Hypothalamus (tissue), 51 donors: ENCODE results near the gene WIZ.
A peak's percentile ranks its signal among the peaks of the same experiment; 100 is the strongest.

ENCODE experiments used
- DNase-seq, 51 donors: peaks; one replicate each; lab custom pipeline; 2025; lab: John Stamatoyannopoulos, UW

Gene WIZ

DNA sequence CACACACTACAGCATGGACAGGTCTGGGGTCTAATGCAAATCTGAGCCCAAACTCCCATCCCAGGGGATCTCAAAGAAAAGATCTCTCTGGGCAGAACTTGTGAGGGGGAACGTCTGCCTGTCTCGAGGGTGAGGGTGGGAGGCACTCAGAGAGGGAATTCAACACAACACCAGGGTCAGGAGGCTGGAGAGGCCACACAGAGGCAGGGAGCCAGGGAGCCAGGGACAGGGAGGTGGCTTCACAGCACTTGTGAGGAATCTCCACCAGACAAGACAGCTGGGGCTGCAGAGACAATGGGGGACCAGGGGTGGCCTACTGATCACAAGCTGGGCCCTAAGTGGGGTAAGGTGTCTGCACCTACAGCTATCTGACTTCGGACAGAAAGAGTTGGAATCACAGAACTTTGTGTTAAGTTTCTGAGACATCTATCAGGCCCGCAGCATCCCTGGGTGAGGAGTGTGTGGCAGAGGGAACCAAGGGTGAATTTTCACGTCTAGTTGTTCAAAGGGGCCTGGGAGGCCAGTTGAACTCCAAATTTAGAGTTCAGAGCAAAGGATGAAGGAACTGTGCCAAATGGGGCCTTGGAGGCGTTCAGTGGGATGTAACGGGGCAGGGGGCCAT lies 18.2 kb downstream of the WIZ start:
- no peak for DNase-seq

- no peak for DNase-seq
Measured at GRCh38 chr19:15430526-15431120, 19.1 kb downstream of the WIZ start.

GRCh38 chr19:15429825-15430467 lies 19.8 kb downstream of the WIZ start:
- DNase-seq = no peak

GRCh38 chr19:15428956-15429824 lies 20.6 kb downstream of the WIZ start:
- no peak for DNase-seq

DNA sequence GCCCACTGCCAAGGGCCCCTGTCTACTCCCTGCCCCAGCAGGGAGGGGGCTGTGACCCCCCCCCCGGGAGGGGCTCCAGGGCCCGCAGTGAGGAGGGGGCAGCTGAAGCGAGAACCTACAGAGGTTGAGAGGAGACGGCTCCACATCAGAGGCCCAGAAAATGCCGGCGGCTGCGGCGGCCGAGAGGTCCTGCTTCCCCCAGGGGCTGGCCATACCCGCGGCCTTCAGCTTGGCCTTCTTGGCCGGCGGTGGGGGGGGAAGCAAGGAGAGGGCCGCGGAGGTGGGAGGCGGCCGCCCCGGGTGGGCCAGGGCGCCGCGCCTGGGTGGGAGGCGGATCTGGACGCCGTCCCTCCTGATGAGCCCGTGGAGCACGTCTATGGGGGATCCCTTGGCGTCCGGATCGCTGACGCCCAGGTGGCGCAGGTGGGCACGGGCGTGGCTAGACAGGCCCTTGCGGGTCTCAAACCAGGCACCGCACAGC lies 21.7 kb downstream of the WIZ start:
- no peak for DNase-seq

- DNase-seq = no peak
Measured at GRCh38 chr19:15427350-15427700, 22.4 kb downstream of the WIZ start.

- DNase-seq = no peak
Measured at GRCh38 chr19:15426485-15427349, 23.0 kb downstream of the WIZ start.

DNA sequence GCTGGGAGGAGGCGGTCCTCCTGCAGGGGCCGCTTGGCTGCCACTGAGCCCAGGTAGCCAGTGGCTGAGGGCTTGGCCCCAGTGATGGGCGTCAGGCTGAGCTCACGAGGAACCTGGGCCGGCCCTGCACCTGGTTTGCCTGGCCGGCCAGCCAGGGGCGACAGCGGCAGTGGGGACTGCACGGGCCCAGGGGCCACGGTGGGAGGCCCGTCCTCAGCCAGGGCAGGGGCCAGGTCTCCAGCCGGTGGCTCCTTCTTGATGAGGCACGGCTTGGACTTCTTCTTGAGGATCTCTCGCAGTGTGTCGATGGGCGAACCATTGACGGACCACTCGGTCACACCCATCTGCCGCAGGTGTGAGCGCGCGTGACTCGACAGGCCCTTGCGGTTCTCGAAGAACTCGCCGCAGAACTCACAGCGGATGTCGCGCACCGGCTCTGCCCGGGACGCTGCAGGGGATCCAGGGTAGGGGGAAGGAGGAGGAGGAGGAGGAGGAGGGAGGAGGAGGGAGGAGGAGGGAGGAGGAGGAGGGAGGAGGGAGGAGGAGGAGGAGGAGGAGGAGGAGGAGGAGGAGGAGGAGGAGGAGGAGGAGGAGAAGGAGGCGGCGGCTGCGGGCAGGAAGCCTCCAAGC lies 24.3 kb downstream of the WIZ start:
- no peak for DNase-seq

DNA sequence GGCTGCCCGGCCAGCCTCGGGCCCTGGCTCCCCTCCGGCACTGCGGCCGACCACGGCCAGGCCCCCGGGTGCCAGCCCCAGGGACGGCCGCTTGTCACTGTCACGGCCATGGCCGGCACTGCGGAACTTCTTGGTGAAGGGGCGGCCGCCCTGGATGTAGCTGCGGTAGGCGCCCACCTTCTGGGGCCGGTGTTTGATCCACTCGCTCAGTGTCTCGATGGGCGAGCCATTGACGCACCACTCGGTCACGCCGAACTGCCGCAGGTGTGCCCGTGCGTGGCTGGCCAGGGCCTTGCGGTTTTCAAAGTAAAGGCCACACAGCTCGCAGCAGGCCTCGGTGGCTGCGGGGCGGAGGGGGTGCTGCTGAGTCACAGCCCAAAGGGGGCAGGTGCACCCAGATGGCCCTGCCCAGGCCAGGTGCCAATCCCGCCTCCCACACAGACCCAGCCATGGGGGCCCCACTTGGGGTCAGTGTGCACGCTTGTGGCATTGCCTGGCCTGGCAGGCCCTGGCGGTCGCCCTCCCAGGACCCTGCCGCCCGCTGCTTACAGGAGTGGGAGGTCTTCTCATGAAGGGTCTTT lies 25.0 kb downstream of the WIZ start:
- DNase-seq = no peak

- DNase-seq = no peak
Measured at GRCh38 chr19:15424121-15424520, 25.6 kb downstream of the WIZ start.

DNA sequence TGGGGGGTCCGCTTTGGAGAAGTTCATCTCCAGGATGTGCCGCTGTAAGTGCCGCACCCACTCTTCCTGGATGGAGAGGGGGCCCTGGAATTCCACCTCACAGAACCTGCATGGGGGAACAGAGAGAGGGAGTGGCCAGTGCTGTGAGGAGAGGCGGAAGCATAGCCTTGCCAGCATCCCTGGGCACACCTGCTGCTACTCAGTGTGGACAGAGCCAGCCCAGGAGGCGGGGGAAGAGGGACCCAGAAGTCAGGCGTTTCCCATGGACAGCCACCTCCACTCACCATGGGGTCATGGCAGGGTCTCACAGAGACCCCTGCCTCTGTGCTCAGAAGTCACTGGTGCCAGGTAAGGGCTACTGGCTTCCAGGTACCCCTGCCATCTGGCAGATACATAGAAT lies 26.6 kb downstream of the WIZ start:
- no peak for DNase-seq

DNA sequence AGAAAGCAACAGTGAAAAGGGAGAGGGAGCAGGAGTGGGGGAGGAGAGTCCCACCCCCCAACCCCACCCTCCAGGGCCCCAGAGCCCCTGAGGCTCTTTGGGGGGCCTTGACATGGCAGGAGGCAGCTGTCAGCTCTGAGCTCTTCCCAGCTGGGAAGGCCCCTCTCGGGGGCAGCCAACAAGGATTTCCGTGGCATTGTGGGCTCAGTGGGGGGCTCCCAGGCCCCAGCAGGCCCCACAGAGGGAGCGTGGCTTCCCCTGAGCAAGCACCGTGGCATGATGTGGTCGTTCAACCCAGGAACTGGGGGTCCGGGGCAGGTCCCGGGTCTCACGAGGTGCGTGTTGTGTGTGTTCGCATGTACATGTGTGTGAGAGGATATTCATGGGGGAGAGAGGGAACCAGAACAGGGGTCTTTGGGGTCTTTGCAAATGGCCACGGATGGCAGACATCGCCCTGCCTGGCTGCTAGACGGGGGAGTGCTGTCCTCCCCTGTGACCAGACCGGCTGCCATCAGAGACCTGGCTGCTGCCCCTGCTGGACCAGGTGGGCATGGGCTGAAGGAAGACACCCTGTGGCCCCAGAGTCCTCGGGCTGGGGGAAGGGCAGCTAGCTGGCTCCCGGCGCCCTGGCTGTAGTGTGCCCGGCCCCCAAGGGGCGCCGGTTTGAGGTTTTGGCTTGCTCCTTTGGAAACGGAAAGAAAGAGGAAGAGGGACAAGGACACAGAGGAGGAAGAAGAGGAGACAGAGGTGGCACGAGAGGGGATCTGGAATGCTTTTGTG lies 27.3 kb downstream of the WIZ start:
- no peak for DNase-seq

- DNase-seq = peak in 49 of 51 donors; percentile 13 to 88 (median 66)
Measured at GRCh38 chr19:15421721-15422260, 28.0 kb downstream of the WIZ start.

- no peak for DNase-seq
Measured at GRCh38 chr19:15421136-15421695, 28.5 kb downstream of the WIZ start.

GRCh38 chr19:15419413-15420025 lies 30.2 kb downstream of the WIZ start:
- peak in 1 of 51 donors; percentile 12 for DNase-seq

- peak; percentile 78 to 99 (median 96) for DNase-seq
Measured at GRCh38 chr19:15418579-15419412, 31.0 kb downstream of the WIZ start, which contains the start of gene AKAP8L. AKAP8L (minus strand) TSS chr19:15418988; CDS start chr19:15418923, 65 bp downstream.

GRCh38 chr19:15418231-15418578 lies 31.6 kb downstream of the WIZ start:
- DNase-seq = peak in 12 of 51 donors; percentile 15 to 53 (median 44)
